SHP77 treated with DMSO at 0.1 percent for 48 hours (cell line): ENCODE data around the gene HPF1.
"Not testable (repeated sequence)": the region's sequence is repeated elsewhere in the genome, so short reads cannot be mapped to it uniquely, and the experiment has no call there.

Source experiments
- DNase-seq: peaks from one replicate; lab custom pipeline; 2025; lab: John Stamatoyannopoulos, UW

HPF1 gene

GRCh38 chr4:169738604-169739003 lies 19.1 kb downstream of the HPF1 start:
- not testable (repeated sequence) for DNase-seq

- no peak for DNase-seq
Observed at GRCh38 chr4:169730564-169730963, 27.2 kb downstream of the HPF1 start.

GRCh38 chr4:169727616-169728015 lies 30.1 kb downstream of the HPF1 start:
- DNase-seq: no peak

- no peak for DNase-seq
Observed at GRCh38 chr4:169724260-169724659, 33.5 kb downstream of the HPF1 start.

- DNase-seq: no peak
Observed at GRCh38 chr4:169723207-169723965, 34.4 kb downstream of the HPF1 start.

- DNase-seq: no peak
Observed at GRCh38 chr4:169720529-169720928, 37.2 kb downstream of the HPF1 start.

- DNase-seq: no peak
Observed at GRCh38 chr4:169716677-169717076, 41.1 kb downstream of the HPF1 start.

- DNase-seq: no peak
Observed at GRCh38 chr4:169715826-169716225, 41.9 kb downstream of the HPF1 start.

- DNase-seq: no peak
Observed at GRCh38 chr4:169707958-169708643, 49.6 kb downstream of the HPF1 start.

GRCh38 chr4:169698331-169698730 lies 59.4 kb downstream of the HPF1 start:
- DNase-seq: no peak

GRCh38 chr4:169690787-169691186 lies 67.0 kb downstream of the HPF1 start:
- DNase-seq: no peak

- no peak for DNase-seq
Observed at GRCh38 chr4:169689681-169690080, 68.1 kb downstream of the HPF1 start.

GRCh38 chr4:169682372-169683047 lies 75.2 kb downstream of the HPF1 start:
- DNase-seq: no peak
